H1 (cell line): Measurements from ENCODE around the gene SNAP29.
"Not testable (repeated sequence)": the region's sequence is repeated elsewhere in the genome, so short reads cannot be mapped to it uniquely, and the experiment has no call there.

Experiments
- ATF2 ChIP-seq: IDR thresholded peaks from 2 replicates; pipeline ENCODE4 v1.6.1; 2012; ENCODE audit warnings: low read length, inconsistent platforms
- BCL11A ChIP-seq, 2 experiments: IDR thresholded peaks; one replicate each; pipeline ENCODE4 v1.6.1; 2011; ENCODE audit warnings: low read depth in 2 of 2, low read length in 2 of 2, mild to moderate bottlenecking in 2 of 2
- BRCA1 ChIP-seq: IDR thresholded peaks from 2 replicates; pipeline ENCODE4 v1.6.1; 2012; ENCODE audit warnings: low read depth, low read length, improper control_type of control experiment
- CTCF ChIP-seq, 3 experiments: IDR thresholded peaks; 1 replicate in 2 of 3; 2 replicates in 1 of 3; pipeline versions ENCODE4 v1.5.1 to v1.6.1; 2011; ENCODE audit warnings: low read length in 3 of 3, mild to moderate bottlenecking in 3 of 3, inconsistent platforms in 2 of 3, low read depth in 1 of 3, moderate library complexity in 1 of 3; ENCODE audit not compliant: insufficient read depth in 1 of 3; ENCODE audit errors: control extremely low read depth in 1 of 3
- KDM1A ChIP-seq: fragments of 200-600, 300-600 bp; sonication (generic); IDR thresholded peaks from 2 replicates; pipeline ENCODE4 v1.7.1; 2016; ENCODE audit warnings: mild to moderate bottlenecking, low read length, borderline replicate concordance
- NRF1 ChIP-seq: IDR thresholded peaks from 2 replicates; pipeline ENCODE4 v1.6.1; 2011; ENCODE audit warnings: mild to moderate bottlenecking, low read depth, low read length, improper control_type of control experiment
- POLR2A ChIP-seq, 2 experiments: IDR thresholded peaks; 1 replicate in 1 of 2; 2 replicates in 1 of 2; pipeline ENCODE4 v1.6.1; 2011; ENCODE audit warnings: low read depth in 2 of 2, low read length in 2 of 2, mild to moderate bottlenecking in 2 of 2; ENCODE audit errors: control extremely low read depth in 1 of 2
- POLR2AphosphoS5 ChIP-seq: IDR thresholded peaks from 2 replicates; pipeline ENCODE4 v1.6.1; 2011; ENCODE audit warnings: low read depth, low read length
- RFX5 ChIP-seq: IDR thresholded peaks from 2 replicates; pipeline ENCODE4 v1.6.1; 2011; ENCODE audit warnings: low read depth, low read length, improper control_type of control experiment, borderline replicate concordance
- SIN3A ChIP-seq, 2 experiments: IDR thresholded peaks in 1 of 2; conservative IDR thresholded peaks in 1 of 2; 2 replicates each; pipeline ENCODE4 v1.6.1; 2011 to 2012; ENCODE audit warnings: low read length in 2 of 2, improper control_type of control experiment in 1 of 2, low read depth in 1 of 2, mild to moderate bottlenecking in 1 of 2
- SP1 ChIP-seq: IDR thresholded peaks from 2 replicates; pipeline ENCODE4 v1.6.1; 2011; ENCODE audit warnings: low read depth, low read length

GRCh38 chr22:20821717-20822239 is 37.0 kb upstream of the SNAP29 start:
- TF ChIP-seq NRF1; CTCF (IDR thresholded peaks at IDR 0.05; ENCODE audit: control extremely low read depth in 1 of 3, insufficient read depth in 1 of 3, low read depth in 1 of 3, low read length in 3 of 3); SIN3A (conservative IDR thresholded peaks at IDR 0.05 in 1 of 2, IDR thresholded peaks at IDR 0.05 in 1 of 2; ENCODE audit: low read depth in 1 of 2, low read length in 2 of 2); POLR2A (IDR thresholded peaks at IDR 0.05; ENCODE audit: control extremely low read depth in 1 of 2, low read depth in 2 of 2, low read length in 2 of 2); ATF2; SP1; BCL11A (IDR thresholded peaks at IDR 0.05; ENCODE audit: low read depth in 2 of 2, low read length in 2 of 2); RFX5; POLR2AphosphoS5; KDM1A; BRCA1: not testable (repeated sequence)
